GM12873 (cell line): ENCODE measurements around the gene LRCH1.

Source experiments
- TF ChIP-seq, protein P1 (sequence below): IDR thresholded peaks from 2 replicates; pipeline ENCODE4 v1.5.1; 2012; ENCODE audit warnings: low read depth, mild to moderate bottlenecking, moderate library complexity, low read length, control low read depth; ENCODE audit not compliant: insufficient read depth; ENCODE audit errors: missing control alignments

Gene LRCH1

DNA sequence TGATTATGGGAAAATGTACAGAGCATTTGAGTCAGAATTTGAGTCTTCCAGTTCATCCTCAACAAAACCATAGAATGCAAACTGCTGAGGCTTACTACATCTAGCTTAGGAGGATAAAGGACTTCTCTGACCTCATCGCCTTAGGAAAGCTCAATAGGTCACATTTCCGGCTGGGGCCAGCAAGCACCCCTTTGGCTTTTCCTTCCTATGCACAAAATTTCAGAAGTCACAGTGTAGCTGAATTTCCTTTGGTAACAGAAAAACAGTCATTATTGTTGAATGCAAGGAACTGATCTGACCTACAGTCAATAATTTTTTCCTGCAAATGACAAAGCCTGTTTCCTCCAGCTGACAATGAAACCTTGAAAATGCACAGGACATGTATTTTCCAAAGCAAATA lies 32.8 kb upstream of the LRCH1 start:
- TF ChIP-seq, protein P1, sequence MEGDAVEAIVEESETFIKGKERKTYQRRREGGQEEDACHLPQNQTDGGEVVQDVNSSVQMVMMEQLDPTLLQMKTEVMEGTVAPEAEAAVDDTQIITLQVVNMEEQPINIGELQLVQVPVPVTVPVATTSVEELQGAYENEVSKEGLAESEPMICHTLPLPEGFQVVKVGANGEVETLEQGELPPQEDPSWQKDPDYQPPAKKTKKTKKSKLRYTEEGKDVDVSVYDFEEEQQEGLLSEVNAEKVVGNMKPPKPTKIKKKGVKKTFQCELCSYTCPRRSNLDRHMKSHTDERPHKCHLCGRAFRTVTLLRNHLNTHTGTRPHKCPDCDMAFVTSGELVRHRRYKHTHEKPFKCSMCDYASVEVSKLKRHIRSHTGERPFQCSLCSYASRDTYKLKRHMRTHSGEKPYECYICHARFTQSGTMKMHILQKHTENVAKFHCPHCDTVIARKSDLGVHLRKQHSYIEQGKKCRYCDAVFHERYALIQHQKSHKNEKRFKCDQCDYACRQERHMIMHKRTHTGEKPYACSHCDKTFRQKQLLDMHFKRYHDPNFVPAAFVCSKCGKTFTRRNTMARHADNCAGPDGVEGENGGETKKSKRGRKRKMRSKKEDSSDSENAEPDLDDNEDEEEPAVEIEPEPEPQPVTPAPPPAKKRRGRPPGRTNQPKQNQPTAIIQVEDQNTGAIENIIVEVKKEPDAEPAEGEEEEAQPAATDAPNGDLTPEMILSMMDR, result no peak

DNA sequence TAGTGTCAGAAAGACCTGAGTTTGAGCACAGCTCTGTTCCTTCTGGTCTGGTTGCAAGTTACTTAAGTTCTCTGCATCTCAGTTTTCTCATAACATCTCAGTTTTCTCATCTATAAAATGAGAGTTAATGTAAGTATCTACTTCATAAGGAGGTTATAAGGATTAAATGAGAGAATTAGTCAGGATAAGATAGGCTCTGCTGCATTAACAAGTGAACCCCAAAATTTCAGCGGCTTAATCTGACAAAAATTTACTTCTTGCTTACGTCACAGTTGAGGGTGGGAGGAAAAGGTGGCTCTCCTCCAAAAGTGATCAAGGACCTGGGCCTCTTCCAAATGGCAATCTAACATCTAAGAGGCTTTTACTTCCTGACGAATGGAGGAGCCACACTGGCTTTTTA lies 31.5 kb upstream of the LRCH1 start:
- TF ChIP-seq, protein P1, result no peak

DNA sequence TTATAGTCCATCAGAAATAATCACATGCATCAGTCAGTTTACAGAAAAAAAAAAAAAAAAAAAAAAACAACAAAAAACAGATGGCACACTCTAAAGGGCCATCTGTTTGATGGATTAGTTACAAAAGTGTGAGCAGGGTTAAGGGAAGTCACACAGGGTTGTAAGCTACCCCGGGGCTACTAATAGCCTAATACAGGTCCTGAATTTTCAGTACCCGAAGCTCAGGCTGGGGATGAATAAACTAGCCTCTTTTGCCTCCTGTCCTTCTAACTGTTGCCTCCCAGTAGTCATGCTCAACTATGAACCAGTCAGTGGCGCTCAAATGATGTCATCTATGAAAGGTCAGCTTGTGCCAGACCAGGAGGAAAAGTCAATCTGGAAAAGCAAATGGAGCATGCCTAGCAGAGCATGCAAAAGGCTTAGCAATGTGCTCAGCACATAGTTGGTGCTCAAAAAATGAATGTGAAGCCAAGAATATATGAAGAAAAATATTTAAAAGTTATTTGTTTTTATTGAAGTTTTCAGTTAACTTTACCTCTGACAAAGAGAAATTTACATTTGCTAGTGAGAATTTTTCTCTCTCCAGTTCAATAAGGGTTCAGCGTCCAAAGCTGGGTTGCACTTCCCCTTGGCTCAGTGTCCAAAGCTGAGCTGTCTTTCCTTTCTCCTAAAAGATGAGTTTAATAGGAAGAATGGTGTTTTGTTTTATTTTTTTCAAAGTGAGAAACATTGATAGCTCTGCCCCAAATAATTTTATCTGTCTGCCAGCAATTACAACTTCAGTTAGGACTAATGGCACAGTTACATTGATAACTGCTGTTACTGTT lies 30.8 kb upstream of the LRCH1 start:
- TF ChIP-seq, protein P1, result no peak

DNA sequence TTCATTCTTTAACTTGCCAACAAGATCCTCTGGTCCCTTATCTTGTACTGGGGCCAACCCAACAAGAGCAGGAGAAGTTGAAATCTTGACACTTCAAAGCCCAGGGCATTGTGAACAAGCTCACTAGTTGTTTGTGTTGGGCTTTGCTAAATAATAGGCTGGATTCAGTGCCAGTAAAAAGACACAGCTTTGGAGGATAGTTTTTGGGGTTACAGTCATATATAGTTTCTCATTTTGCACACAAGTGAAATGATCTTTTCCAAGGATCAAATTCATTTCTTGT lies 30.3 kb upstream of the LRCH1 start:
- TF ChIP-seq, protein P1, result no peak

DNA sequence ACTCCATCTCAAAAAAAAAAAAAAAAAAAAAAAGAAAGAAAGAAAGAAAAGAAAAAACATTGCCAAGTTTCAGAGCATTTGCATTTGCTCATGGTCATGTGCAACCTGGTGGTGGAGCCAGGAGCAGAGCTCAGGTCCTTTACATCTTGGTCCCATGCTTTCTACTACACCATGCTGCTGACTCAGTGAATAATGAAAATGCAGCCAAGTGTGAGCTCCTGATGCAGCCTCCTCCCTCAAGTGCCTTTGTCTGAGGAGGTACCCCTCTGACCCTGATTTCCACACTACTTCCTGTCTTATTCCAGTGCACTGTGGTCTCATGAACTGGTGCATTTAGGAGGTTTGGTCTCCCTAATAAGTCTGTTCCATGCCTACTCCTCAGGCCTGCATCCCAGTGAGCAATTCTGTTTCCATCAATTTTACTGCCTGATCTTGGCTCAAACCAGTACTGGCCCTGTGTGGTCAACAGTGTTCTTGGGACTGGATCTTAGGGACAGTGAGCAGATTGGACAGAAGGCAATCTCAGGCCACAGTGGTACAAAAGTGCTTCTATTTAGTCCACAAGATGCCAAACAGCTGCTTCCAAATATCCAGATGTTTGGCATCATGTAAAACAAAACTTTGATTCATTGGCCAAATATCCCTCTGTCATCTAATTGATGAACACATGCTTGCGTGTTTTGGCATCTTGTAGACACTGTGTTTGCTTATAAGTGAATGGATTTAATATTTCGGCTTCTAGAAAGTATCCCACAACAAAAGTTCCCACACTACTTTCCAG lies 28.8 kb upstream of the LRCH1 start:
- TF ChIP-seq, protein P1, result no peak

DNA sequence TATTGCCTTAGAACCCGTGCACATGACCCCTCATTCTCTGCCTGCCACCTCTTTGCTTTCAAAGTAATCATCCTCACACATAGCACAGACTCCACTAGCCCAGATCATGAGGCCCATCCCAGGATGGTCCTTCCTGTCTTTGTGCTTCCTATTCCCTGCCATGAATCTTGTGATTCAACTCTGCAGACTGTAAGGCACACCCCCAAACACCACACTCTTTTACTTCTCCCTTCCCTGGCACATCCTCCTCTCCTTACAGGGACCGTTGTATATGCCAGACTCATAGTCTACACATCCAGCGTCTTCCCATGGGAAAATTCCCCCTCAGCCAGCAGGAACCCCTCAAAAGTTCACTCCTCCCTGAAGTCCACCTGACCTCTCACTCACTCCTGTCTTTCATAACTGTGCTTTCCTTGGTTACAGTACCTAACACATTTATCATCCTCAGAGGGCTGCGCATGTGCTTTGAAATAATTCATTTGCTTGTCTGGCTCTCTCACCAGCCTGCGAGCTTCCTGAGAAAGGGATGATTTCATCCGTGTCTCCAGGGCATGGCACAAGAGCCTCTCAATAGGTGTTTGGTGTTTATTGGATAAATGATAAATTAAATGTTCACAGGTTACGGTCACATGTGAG lies 26.8 kb upstream of the LRCH1 start:
- TF ChIP-seq, protein P1, result no peak

DNA sequence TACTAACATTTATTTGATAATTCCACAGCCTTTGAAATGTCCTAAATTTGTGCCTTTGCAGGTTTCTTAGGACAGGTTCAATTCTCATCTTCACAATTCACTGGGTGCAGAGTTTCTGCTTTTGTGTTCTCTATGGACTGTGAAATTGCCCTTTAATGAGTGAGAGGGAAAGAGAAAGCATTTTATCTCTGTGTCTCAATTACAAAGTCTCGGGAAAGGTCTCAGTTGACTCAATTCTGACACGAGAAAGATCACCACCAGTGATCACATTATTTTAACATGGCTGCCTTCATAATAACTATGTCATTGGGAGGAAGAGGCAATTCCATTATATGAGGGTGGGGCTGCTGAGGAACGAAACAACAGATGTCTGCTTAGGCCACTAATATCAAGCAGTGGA lies 26.2 kb upstream of the LRCH1 start:
- TF ChIP-seq, protein P1, result no peak
